K562 (cell line): ENCODE data around the gene SLCO3A1. TPM values are rescaled to one million over a fixed set of nuclear protein-coding genes. Genes with fewer than 3 reads are reported as not detected.

ENCODE experiments used
- BDP1 ChIP-seq: IDR thresholded peaks from 3 replicates; pipeline ENCODE4 v1.6.1; 2011; ENCODE audit not compliant: insufficient read length, insufficient read depth
- JUND ChIP-seq, 2 experiments: IDR thresholded peaks; 2 replicates in 1 of 2; 3 replicates in 1 of 2; pipeline ENCODE4 v1.6.1; 2011; ENCODE audit warnings: borderline replicate concordance in 2 of 2, low read depth in 2 of 2, low read length in 2 of 2, improper control_type of control experiment in 1 of 2, missing biosample characterization in 1 of 2, missing genetic modification characterization in 1 of 2, missing genetic modification reagents in 1 of 2
- SMARCA4 ChIP-seq: fragments of 450-650 bp; IDR thresholded peaks from 2 replicates; pipeline ENCODE4 v1.6.1; 2016
- polyA plus RNA-seq, 8 experiments: library from polyadenylated mRNA; depleted of rRNA in 4 of 8; stranded (reverse) in 5 of 8; unstranded in 3 of 8; fragments of >200 nt; fragmentation: Nextera tagmentation in 2 of 8; fragmentation: Illumina TruSeq in 1 of 8; extraction: Ambion mirVana in 2 of 8; extraction: Trizol in 1 of 8; gene quantifications; 2 replicates each; pipeline versions ENCODE4 v1.2.1 to v1.2.3, GENCODE V29; 2011 to 2014; ENCODE audit warnings: inconsistent platforms in 1 of 8, missing spikeins in 1 of 8
- total RNA-seq, 7 experiments: library from RNA; depleted of rRNA in 6 of 7; stranded (reverse); fragments of >200 nt in 6 of 7; fragmentation: Illumina TruSeq in 2 of 7; extraction: Trizol in 2 of 7; gene quantifications; 2 replicates each; pipeline versions ENCODE4 v1.2.1 to v1.2.3, GENCODE V29; 2011 to 2021; ENCODE audit warnings: low replicate concordance in 1 of 7
- TF ChIP-seq, protein P1 (sequence below): fragments of 450-650 bp; IDR thresholded peaks from 2 replicates; pipeline ENCODE4 v1.6.1; 2017; ENCODE audit warnings: antibody characterized with exemption
- TF ChIP-seq, protein P2 (sequence below): fragments of 250-450 bp; sonication (Bioruptor Pico); IDR thresholded peaks from 2 replicates; pipeline ENCODE4 v1.4.0; 2020; ENCODE audit warnings: mild to moderate bottlenecking, moderate library complexity
- TF ChIP-seq, protein P3 (sequence below): fragments of 450-650 bp; IDR thresholded peaks from 2 replicates; pipeline ENCODE4 v1.6.1; 2016; ENCODE audit warnings: antibody characterized with exemption

SLCO3A1 gene
- total and polyA plus RNA-seq, 9 of the 15 experiments (the other 6 are each of a cell fraction or from before 2014, with no cell fraction given), result 0.01 to 0.84 (median 0.06) TPM; not detected in 3

DNA sequence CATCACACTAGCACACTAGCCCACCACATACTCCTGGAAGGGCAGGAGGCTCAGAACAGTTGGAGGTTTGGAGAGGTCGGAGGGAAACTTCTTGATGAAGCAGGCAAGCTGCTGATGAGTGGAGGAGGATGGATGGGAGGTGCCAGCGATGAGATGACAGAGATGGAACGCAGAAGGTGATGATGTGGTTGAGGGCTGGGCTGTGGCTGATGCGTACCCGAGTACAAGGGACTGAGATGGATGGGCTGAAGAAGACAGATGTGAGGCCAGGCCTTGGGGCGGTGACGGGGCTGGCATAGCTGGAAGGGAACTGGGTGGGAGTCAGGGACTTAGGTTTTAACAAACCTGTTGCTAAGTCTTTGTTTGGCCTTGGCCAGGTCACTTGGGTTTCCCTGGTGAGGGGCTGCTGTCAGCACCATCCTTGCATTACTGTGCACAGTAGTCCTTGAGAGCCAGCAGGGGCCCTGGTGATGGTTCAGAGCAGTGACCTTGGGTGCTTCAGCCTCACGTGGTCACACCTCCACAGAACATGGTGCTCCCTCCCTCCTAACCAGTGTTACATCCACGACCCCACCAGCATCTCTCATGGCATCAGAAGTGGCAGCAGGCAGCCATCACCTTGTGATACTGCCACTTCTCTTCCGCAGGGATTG lies 164.5 kb downstream of the SLCO3A1 start (continued):
- TF ChIP-seq, protein P1, sequence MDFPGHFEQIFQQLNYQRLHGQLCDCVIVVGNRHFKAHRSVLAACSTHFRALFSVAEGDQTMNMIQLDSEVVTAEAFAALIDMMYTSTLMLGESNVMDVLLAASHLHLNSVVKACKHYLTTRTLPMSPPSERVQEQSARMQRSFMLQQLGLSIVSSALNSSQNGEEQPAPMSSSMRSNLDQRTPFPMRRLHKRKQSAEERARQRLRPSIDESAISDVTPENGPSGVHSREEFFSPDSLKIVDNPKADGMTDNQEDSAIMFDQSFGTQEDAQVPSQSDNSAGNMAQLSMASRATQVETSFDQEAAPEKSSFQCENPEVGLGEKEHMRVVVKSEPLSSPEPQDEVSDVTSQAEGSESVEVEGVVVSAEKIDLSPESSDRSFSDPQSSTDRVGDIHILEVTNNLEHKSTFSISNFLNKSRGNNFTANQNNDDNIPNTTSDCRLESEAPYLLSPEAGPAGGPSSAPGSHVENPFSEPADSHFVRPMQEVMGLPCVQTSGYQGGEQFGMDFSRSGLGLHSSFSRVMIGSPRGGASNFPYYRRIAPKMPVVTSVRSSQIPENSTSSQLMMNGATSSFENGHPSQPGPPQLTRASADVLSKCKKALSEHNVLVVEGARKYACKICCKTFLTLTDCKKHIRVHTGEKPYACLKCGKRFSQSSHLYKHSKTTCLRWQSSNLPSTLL, result no peak
- TF ChIP-seq JUND (IDR thresholded peaks at IDR 0.05; ENCODE audit: borderline replicate concordance, low read depth, low read length), result no peak
- no peak for TF ChIP-seq JUND (tag; IDR thresholded peaks at IDR 0.05; ENCODE audit: borderline replicate concordance, low read depth, low read length)
- TF ChIP-seq SMARCA4, result no peak
- TF ChIP-seq, protein P2, sequence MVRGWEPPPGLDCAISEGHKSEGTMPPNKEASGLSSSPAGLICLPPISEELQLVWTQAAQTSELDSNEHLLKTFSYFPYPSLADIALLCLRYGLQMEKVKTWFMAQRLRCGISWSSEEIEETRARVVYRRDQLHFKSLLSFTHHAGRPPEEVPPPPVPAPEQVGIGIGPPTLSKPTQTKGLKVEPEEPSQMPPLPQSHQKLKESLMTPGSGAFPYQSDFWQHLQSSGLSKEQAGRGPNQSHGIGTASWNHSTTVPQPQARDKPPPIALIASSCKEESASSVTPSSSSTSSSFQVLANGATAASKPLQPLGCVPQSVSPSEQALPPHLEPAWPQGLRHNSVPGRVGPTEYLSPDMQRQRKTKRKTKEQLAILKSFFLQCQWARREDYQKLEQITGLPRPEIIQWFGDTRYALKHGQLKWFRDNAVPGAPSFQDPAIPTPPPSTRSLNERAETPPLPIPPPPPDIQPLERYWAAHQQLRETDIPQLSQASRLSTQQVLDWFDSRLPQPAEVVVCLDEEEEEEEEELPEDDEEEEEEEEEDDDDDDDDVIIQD (CRISPR knock-in tag), result no peak
- TF ChIP-seq BDP1, result no peak
- TF ChIP-seq, protein P3, sequence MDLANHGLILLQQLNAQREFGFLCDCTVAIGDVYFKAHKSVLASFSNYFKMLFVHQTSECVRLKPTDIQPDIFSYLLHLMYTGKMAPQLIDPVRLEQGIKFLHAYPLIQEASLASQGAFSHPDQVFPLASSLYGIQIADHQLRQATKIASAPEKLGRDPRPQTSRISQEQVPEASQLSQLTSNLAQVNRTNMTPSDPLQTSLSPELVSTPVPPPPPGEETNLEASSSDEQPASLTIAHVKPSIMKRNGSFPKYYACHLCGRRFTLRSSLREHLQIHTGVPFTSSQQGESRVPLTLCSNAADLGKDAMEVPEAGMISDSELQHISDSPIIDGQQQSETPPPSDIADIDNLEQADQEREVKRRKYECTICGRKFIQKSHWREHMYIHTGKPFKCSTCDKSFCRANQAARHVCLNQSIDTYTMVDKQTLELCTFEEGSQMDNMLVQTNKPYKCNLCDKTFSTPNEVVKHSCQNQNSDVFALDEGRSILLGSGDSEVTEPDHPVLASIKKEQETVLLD, result no peak
